ENCODE measurements around the gene FUT3. TPM values are rescaled to one million over a fixed set of nuclear protein-coding genes. Genes with fewer than 3 reads are reported as not detected.
"Not testable (repeated sequence)": the region's sequence is repeated elsewhere in the genome, so short reads cannot be mapped to it uniquely, and the experiment has no call there.

Gene FUT3
- total RNA-seq, 4 donors from 2014 or later: 0.76 to 3.8 (median 1.9) TPM

GRCh38 chr19:5891938-5892771 is 40.9 kb upstream of the FUT3 start:
- intact Hi-C loops (cut with DNase I; ENCODE audit: low total_unique reads): no loop called here
- no peak for DNase-seq (ENCODE audit: low spot score in 2 of 2)
- WGBS, 2 donors: 15 to 20% methylated on average over 42 to 45 of the region's 48 CpGs
- no peak for TF ChIP-seq POLR2A (IDR thresholded peaks at IDR 0.05)
- TF ChIP-seq CTCF (IDR thresholded peaks at IDR 0.05): no peak
- no peak overlapping the region for H3K4me3 ChIP-seq (ENCODE audit: low read depth, poor library complexity, severe bottlenecking)

GRCh38 chr19:5891572-5891937 is 40.3 kb upstream of the FUT3 start:
- intact Hi-C loops (cut with DNase I; ENCODE audit: low total_unique reads): no loop called here
- no peak overlapping the region for H3K4me3 ChIP-seq (ENCODE audit: low read depth, poor library complexity, severe bottlenecking)
- no peak for TF ChIP-seq CTCF (IDR thresholded peaks at IDR 0.05)
- no peak for TF ChIP-seq POLR2A (IDR thresholded peaks at IDR 0.05)
- no peak for DNase-seq (ENCODE audit: low spot score in 2 of 2)
- 68% methylated on average over 4 of the region's 4 CpGs for WGBS, 2 donors

- DNase-seq (ENCODE audit: low spot score in 2 of 2): no peak
- WGBS, 2 donors: 31 to 45% methylated on average over 10 of the region's 10 CpGs
- TF ChIP-seq POLR2A (IDR thresholded peaks at IDR 0.05) (no peak), CTCF (IDR thresholded peaks at IDR 0.05) (no peak)
- no peak overlapping the region for H3K4me3 ChIP-seq (ENCODE audit: low read depth, poor library complexity, severe bottlenecking)
- intact Hi-C loops (cut with DNase I; ENCODE audit: low total_unique reads): no loop called here
Observed at GRCh38 chr19:5890099-5890498, 38.9 kb upstream of the FUT3 start.

GRCh38 chr19:5889288-5889971 is 38.2 kb upstream of the FUT3 start:
- intact Hi-C loops (cut with DNase I; ENCODE audit: low total_unique reads): no loop called here
- no peak for TF ChIP-seq CTCF (IDR thresholded peaks at IDR 0.05)
- no peak for TF ChIP-seq POLR2A (IDR thresholded peaks at IDR 0.05)
- no peak overlapping the region for H3K4me3 ChIP-seq (ENCODE audit: low read depth, poor library complexity, severe bottlenecking)
- WGBS, 2 donors: 39 to 41% methylated on average over 17 of the region's 17 CpGs
- DNase-seq (ENCODE audit: low spot score in 2 of 2): no peak

GRCh38 chr19:5884065-5884811 is 33.0 kb upstream of the FUT3 start:
- DNase-seq (ENCODE audit: low spot score in 2 of 2); intact Hi-C loops (cut with DNase I; ENCODE audit: low total_unique reads); H3K4me3 ChIP-seq (ENCODE audit: low read depth, poor library complexity, severe bottlenecking): not testable (repeated sequence)
- WGBS, 2 donors: 56 to 57% methylated on average over 11 of the region's 11 CpGs

- intact Hi-C loops (cut with DNase I; ENCODE audit: low total_unique reads); DNase-seq (ENCODE audit: low spot score in 2 of 2); H3K4me3 ChIP-seq (ENCODE audit: low read depth, poor library complexity, severe bottlenecking): not testable (repeated sequence)
- WGBS, 2 donors: 58 to 69% methylated on average over 13 of the region's 13 CpGs
Observed at GRCh38 chr19:5883157-5883873, 32.1 kb upstream of the FUT3 start.

Measured in lower leg skin (tissue), 4 donors.